NCI-H524 treated with DMSO at 0.1 percent for 48 hours (cell line): ENCODE results near the gene HIC1.

ENCODE experiments used
- DNase-seq: peaks from one replicate; lab custom pipeline; 2025; lab: John Stamatoyannopoulos, UW

The HIC1 gene

DNA sequence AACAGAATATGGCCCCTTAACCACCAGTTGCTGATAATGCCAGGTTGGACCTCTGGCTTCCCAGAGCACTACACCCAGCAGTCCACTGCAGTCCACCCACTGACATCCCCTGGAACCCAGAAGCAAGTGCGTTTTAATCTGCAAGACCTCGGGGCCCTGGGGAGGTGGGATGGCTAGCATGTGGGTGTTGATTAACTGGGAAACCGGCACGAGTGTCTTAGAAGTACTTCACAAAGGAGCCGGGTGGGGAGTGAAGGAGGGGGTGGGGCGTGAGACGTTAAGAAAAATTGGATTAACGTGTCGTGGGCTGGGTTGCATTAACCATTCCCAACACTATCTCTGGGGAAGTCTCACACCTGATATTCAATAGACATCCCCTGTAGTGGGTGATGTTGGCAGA lies 6.1 kb upstream of the HIC1 start:
- no peak for DNase-seq

DNA sequence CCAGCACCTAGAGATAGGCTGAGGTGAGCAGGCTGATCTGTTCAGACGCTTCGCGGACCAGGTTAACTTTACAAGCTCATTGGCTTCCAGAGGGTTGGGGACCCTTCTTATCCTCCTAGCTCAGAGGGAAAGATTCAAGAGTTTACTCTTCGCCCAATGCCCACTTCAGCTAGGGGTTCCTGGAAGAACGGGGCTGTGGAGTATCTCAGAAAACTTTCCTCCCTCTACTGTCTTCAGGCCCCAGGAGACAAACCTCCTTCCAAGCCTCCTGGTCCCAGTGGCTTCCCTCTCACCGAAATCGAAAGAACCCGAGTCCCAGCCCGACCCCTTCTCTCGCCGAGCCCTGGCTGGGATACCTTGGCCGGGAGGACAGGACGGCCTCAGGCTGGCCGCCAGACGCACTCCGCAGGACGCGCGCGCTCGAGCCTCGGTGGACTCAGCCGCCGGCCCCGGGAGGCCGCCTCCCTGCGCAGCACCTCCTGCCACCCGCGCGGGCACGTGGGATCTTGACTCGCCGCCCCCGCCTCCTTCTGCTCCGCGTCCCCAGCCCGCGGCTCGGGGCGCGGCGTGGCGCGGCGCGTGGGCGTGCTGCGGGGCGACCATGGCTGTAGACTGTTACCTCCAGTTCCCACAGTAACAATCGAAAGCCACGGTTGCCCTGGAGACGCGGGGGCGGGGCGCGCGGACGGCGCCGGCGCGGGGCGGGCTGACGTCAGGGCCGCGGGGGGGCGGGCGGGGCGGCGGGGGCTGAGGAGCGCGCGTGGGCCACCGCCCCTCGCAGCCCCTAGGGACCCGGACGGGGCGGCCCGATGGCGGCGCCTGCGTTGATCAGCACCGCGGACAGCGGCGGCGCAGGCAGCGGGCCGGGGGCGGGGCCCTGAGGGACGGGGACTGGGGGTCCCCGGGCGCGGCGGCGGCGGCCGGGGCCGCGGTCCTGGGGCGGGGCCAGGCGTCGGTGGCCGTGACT lies 5.3 kb upstream of the HIC1 start:
- no peak for DNase-seq

DNA sequence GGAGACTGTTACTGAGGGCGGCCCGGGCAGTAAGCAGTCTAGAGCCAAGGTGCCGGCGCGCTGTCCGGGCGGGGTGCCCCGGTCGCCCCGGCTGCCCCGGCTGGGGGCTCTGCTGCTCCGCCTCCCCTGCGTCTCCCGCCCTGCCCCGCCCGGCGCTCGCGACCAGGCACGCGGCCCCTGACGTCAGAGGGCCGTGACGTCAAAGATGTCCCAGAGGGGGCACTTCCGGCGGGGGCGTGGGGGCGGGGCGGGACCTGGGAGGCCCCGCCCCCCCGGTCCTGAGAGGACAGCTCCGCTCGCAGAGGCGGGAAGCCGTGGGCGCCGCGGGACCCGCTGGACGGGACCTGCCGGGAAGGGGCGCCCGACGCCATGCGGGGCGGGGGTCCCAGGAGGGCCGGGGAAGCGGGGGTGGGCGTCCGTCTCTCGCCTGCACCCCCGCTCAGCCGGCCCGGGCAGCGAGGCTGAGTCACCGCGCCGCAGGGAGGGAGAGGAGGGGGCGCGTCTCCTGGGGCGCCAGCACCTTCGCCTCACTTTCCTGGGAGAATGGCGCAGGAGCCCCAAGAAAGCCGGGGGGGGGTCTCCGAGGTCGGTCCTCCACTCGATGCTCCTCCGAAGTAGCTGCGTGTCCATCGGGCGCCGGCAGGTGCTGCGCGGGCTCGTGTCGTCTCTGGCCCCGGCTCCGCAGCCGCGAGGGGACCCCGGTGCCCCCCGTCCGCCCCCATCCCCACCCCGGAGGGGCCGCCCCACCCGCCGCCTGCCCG lies 4.4 kb upstream of the HIC1 start:
- no peak for DNase-seq

DNA sequence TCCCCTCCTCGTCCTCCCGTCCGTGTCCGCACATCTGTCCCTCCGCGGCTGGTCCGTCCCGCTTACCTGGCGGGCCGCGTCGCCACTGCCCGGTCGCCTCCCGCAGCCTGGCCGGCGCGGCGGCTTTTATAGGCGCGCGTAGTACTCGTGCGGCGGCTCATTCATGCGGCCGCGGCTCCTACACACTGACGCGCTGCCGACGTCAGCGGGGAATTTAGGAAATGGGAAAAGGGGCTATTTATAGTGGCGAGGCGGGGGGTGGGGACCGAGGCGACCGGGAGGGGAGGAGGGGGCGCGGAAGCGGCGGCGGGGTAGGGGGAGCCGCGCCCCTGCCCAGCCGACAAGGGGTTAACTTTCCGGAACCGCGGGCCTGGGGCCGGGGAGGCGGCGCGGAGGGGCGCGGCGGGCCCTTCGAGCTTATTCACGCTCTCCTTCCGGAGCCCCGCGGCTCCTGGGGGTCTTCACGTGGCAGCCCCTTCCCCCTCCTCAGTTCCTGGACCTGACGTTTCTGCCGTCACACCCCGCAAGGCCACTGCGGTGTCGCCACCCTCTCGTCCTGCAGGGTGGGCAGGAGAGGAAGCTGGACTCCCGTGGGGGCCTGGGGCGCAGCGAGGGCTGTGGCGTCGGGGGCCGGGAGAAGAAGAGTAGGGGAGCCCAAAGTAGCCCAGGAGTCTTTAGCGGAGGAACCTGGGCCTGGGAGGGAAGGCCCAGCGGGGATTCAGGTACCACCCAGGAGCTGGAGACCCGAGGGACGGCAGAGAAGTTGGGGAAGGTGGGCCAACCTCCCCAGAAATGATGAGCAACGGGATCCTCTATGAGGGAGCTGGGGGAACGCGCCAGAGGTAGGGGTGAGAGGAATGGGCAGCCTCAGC lies 3.6 kb upstream of the HIC1 start:
- no peak for DNase-seq

DNA sequence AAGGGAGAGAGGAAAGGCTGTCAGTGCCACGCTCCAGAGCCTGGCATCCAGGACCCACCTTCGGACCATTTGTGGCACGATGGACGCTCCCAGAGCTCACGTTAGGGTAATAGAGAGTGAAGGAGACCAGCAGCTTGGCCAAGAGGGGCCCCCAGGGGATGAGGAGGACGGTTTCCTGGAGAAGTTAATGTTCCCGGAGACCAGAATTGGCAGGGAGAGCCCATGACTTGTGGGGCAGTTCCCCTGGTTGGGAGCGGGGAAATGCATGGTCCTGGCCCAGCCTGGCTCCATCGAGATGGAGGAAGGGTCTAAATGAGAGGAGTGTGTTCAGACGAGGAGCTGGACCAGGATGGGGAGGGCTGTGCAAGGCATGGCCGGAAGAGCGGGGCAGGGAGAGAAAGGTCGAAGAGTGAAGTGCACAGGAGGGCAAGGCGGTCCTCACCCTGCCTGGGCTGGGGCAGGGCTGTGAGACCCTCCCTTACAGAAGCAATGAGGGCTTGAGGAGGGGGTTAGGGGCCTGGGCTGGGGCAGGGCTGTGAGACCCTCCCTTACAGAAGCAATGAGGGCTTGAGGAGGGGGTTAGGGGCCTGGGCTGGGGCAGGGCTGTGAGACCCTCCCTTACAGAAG lies 2.9 kb upstream of the HIC1 start:
- no peak for DNase-seq

DNA sequence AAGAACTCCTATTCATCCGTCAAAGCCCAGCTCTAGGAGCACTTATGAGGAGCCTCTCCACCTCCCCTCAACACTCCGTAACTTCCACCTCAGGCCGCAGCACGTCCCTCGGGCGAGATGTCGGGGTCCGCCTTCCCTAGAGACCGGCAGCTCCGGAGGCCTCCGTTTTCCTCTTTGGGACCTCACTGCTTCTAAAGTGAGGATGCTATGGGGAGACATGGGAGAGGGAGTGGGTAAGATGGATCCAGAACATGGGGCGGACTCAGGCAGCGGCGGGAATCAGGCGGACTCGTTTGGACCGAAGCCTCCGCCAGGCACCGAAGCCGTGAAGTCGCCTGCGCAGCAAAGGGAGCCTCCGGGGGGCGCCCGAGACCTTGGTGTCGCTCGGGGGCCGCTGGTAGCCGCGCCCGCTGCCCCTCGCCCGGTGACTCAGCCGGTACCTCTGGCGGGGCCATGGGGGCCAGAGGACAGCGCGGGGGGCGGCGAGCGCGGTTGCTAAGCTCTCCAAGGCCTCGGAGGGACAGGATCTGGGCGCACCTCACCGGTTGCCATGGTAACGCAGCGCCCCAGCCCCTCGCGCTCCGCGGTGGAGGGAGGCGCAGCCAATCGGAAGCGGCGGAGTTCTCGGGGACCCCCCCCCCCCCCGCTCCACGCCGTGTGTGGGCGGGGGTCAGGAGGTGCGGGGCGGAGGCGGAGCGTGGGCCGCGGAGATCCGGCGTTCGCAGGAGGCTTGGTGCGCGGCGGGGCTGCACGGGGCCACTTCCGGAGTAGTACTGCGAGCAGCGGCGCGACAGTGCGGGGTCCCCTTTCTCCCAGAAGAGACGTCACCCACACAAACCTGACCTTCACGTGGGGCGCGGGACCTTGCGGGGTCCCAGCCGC lies 1.3 kb upstream of the HIC1 start:
- no peak for DNase-seq

DNA sequence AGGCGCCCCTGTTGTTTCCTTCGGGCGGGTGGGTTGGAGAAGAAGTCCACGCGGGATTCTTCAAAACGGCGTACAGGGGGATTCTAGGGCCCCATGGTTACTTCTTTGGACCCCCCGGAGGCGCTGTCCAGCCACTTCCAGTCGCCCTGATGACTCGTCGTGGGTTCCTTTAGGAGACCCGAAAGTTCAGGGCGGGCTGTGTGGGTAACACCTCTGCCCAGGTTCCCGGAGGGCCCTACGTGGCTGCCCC lies 716 bp upstream of the HIC1 start:
- no peak for DNase-seq

DNA sequence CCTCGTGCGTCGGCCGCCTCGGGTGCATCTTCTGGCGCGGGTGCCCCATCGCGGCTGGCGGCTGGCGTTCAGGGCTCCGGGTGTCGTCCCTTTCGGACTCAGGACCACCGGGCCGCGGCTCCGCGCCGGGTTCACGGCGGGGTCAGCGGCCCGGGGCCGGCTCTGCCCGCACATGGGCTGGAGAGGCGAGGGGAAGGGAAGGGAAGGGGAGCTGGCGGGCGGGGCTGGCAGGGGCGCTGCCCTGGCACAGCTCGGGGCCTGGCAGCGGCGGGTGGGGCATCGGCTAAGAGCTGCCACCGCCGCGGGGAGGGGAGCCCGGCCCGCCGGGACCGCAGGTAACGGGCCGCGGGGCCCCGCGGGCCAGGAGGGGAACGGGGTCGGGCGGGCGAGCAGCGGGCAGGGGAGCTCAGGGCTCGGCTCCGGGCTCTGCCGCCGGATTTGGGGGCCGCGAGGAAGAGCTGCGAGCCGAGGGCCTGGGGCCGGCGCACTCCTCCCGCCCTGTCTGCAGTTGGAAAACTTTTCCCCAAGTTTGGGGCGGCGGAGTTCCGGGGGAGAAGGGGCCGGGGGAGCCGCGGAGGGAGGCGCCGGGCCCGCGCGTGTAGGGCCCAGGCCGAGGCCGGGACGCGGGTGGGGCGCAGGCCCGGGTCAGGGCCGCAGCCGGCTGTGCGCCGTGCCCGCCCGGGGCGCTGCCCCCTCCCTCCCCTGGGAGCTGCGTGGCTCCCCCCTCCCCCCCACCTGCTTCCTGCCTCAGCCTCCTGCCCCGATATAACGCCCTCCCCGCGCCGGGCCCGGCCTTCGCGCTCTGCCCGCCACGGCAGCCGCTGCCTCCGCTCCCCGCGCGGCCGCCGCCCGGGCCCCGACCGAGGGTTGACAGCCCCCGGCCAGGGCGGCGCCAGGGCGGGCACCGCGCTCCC lies 646 bp downstream of the HIC1 start:
- no peak for DNase-seq

DNA sequence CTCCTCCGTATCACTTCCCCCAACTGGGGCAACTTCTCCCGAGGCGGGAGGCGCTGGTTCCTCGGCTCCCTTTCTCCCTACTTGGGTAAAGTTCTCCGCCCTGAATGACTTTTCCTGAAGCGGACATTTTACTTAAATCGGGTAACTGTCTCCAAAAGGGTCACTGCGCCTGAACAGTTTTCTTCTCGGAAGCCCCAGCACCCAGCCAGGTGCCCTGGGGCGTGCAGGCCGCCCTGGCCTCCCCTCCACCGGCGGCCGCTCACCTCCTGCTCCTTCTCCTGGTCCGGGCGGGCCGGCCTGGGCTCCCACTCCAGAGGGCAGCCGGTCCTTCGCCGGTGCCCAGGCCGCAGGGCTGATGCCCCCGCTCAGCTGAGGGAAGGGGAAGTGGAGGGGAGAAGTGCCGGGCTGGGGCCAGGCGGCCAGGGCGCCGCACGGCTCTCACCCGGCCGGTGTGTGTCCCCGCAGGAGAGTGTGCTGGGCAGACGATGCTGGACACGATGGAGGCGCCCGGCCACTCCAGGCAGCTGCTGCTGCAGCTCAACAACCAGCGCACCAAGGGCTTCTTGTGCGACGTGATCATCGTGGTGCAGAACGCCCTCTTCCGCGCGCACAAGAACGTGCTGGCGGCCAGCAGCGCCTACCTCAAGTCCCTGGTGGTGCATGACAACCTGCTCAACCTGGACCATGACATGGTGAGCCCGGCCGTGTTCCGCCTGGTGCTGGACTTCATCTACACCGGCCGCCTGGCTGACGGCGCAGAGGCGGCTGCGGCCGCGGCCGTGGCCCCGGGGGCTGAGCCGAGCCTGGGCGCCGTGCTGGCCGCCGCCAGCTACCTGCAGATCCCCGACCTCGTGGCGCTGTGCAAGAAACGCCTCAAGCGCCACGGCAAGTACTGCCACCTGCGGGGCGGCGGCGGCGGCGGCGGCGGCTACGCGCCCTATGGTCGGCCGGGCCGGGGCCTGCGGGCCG lies 1.6 kb downstream of the HIC1 start:
- DNase-seq = no peak

DNA sequence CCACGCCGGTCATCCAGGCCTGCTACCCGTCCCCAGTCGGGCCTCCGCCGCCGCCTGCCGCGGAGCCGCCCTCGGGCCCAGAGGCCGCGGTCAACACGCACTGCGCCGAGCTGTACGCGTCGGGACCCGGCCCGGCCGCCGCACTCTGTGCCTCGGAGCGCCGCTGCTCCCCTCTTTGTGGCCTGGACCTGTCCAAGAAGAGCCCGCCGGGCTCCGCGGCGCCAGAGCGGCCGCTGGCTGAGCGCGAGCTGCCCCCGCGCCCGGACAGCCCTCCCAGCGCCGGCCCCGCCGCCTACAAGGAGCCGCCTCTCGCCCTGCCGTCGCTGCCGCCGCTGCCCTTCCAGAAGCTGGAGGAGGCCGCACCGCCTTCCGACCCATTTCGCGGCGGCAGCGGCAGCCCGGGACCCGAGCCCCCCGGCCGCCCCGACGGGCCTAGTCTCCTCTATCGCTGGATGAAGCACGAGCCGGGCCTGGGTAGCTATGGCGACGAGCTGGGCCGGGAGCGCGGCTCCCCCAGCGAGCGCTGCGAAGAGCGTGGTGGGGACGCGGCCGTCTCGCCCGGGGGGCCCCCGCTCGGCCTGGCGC lies 2.4 kb downstream of the HIC1 start:
- DNase-seq = no peak

DNA sequence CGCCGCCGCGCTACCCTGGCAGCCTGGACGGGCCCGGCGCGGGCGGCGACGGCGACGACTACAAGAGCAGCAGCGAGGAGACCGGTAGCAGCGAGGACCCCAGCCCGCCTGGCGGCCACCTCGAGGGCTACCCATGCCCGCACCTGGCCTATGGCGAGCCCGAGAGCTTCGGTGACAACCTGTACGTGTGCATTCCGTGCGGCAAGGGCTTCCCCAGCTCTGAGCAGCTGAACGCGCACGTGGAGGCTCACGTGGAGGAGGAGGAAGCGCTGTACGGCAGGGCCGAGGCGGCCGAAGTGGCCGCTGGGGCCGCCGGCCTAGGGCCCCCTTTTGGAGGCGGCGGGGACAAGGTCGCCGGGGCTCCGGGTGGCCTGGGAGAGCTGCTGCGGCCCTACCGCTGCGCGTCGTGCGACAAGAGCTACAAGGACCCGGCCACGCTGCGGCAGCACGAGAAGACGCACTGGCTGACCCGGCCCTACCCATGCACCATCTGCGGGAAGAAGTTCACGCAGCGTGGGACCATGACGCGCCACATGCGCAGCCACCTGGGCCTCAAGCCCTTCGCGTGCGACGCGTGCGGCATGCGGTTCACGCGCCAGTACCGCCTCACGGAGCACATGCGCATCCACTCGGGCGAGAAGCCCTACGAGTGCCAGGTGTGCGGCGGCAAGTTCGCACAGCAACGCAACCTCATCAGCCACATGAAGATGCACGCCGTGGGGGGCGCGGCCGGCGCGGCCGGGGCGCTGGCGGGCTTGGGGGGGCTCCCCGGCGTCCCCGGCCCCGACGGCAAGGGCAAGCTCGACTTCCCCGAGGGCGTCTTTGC lies 3.1 kb downstream of the HIC1 start:
- DNase-seq = no peak

DNA sequence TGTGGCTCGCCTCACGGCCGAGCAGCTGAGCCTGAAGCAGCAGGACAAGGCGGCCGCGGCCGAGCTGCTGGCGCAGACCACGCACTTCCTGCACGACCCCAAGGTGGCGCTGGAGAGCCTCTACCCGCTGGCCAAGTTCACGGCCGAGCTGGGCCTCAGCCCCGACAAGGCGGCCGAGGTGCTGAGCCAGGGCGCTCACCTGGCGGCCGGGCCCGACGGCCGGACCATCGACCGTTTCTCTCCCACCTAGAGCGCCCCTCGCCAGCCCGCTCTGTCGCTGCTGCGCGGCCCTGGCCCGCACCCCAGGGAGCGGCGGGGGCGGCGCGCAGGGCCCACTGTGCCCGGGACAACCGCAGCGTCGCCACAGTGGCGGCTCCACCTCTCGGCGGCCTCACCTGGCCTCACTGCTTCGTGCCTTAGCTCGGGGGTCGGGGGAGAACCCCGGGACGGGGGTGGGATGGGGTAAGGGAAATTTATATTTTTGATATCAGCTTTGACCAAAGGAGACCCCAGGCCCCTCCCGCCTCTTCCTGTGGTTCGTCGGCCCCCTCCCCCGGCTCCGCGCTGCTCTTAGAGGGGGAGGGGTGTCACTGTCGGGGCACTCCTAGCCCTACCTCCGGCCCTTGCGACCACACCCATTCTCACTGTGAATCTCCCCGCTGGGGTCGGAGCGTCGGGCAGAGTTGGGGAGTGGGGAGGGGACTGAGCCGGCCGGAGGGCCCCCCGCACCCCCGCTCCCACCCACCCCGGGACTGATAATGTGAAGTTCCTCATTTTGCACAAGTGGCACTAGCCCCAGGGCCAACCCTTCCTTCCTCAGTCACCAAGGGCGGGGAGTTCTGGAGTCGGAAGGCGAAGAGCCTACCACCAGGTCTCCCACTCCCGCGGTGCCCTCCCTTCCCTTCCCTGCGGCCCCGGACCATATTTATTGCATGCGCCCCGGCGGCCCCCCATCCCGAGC lies 4.0 kb downstream of the HIC1 start:
- DNase-seq = no peak

DNA sequence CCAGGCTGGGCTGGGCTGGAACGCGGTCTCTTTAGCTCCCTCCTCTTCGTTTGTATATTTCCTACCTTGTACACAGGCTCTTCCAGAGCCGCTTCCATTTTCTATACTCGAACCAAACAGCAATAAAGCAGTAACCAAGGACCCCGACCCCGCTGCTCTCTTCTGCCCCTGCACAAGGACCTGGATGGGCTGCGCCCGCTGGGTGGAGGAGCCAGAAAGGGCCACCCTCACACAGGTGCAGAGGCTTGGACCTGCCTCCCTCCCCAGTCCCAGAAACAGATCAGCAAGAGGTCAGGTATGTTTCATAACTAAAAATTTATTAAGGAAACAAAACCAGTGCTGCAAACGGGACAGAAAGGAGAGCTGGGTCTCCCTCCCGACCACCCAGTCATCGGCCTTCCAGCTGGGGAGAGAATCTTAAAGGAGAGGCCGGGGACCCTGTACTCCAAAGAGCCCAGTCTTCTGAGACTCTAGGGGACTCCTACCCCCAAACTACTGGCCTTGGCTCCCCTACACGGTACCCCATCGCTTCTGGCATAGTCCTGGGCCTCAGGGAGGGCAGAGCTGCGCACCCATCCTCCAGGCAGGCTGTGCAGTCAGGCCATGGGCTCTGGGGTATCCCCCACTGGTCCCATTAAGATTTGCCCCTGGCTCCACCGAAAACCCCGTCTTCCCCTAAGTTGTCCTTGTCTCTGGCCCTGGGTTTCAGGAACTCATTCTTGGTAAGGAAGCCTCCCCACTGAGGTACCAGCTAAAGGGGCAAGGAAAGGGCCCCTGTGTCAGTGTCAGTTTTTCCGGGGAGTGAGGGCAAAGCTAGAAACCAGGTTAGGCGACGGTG lies 4.9 kb downstream of the HIC1 start:
- DNase-seq = no peak

DNA sequence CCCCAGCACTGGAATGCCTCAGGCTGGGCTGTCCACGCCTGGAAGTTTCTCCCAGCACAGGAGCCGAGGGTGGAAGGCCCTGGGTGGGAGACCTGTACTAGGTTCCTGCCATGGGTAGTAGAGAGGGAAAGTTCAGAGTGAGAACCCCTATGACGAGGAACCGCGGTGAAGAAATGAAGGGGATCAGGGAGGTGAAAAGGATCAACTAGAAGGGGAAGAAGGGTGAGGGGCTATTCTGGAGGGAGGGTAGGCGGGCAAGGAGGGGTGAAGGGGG lies 5.4 kb downstream of the HIC1 start:
- DNase-seq = no peak

DNA sequence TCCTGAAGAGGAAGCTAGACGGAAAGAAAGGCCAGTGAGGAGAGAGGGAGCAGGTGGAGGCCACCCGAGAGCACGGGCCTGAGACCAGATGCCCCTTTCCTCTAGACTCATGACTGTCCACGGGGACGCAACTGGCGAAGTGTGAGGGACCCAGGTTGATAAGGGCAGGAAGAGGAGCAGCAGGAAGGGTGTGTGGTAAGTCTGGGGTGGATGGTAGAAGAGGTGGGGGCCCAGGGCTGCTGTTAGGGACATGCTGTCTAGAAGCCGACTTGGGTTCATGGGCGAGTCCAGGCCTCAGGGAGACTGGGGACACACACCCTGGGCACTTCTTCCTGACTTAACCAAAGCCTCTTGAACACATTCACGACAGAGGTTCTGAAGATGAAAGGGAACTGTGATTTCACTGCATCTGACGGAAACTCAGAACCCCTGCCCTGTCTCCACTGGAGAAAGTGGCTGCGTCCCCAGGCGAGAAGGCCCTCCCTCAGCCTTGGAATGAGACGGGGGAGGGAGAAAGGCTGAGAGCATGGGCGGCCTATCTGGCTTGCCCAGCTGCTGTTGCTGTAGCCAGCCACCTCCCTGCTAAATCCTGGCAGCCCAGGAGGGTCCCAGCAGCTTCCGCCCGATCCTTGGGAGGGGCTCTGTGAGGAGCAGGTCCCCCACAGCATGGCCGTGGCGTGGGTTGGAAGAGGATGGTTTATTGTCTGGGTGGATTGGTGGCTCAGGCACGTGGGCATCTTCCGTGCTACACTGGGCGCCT lies 6.0 kb downstream of the HIC1 start:
- no peak for DNase-seq
